HCT116 (cell line): Measurements from ENCODE around the gene DDOST.

Source experiments
- CBX3 ChIP-seq: IDR thresholded peaks from 2 replicates; pipeline ENCODE4 v1.6.1; 2012; ENCODE audit warnings: low read depth
- CEBPB ChIP-seq: IDR thresholded peaks from 2 replicates; pipeline ENCODE4 v1.6.1; 2012; ENCODE audit warnings: low read depth
- CTCF ChIP-seq, 3 experiments: fragments of 200-600 bp in 1 of 3; sonication (generic) in 1 of 3; IDR thresholded peaks in 2 of 3; conservative IDR thresholded peaks in 1 of 3; 2 replicates each; pipeline ENCODE4 v1.5.1; 2012 to 2017; ENCODE audit warnings: low read depth in 2 of 3, low read length in 2 of 3, antibody characterized with exemption in 1 of 3, borderline replicate concordance in 1 of 3, control low read depth in 1 of 3, mild to moderate bottlenecking in 1 of 3, mixed read lengths in 1 of 3, mixed run types in 1 of 3, moderate library complexity in 1 of 3; ENCODE audit not compliant: insufficient read depth in 1 of 3
- EZH2 ChIP-seq: fragments of 200-600 bp; sonication (generic); IDR thresholded peaks from 2 replicates; pipeline ENCODE4 v1.6.1; 2017; ENCODE audit warnings: antibody characterized with exemption, mixed run types
- MAX ChIP-seq: IDR thresholded peaks from 2 replicates; pipeline ENCODE4 v1.6.1; 2012
- POLR2A ChIP-seq: IDR thresholded peaks from 2 replicates; pipeline ENCODE4 v1.7.0; 2011; ENCODE audit warnings: borderline replicate concordance; ENCODE audit not compliant: insufficient read depth, insufficient read length; ENCODE audit errors: extremely low read depth
- SIN3A ChIP-seq: IDR thresholded peaks from 2 replicates; pipeline ENCODE4 v1.6.1; 2012; ENCODE audit warnings: low read depth
- YY1 ChIP-seq: IDR thresholded peaks from 2 replicates; pipeline ENCODE4 v1.6.1; 2011; ENCODE audit warnings: low read length, low read depth, moderate library complexity, mild to moderate bottlenecking; ENCODE audit not compliant: insufficient replicate concordance; ENCODE audit errors: extremely low read depth
- ZFX ChIP-seq: fragments of 450-650 bp; IDR thresholded peaks from 2 replicates; pipeline ENCODE4 v1.6.1; 2017

- TF ChIP-seq POLR2A (no peak), CTCF (IDR thresholded peaks at IDR 0.05 in 2 of 3, conservative IDR thresholded peaks at IDR 0.05 in 1 of 3; ENCODE audit: borderline replicate concordance in 1 of 3, insufficient read depth in 1 of 3, low read depth in 2 of 3, low read length in 2 of 3) (no peak), EZH2 (no peak), ZFX (no peak), YY1 (no peak), CEBPB (no peak), MAX (no peak), SIN3A (no peak; the same call in 1 of the 2 replicates), CBX3 (no peak)
These were observed 342 bp downstream of the DDOST start for GRCh38 chr1:20660847-20661206.
